GM23338 (cell line): ENCODE data around the gene MPHOSPH9. TPM values are rescaled to one million over a fixed set of nuclear protein-coding genes. Genes with fewer than 3 reads are reported as not detected.

Experiments used
- ATAC-seq: fragments of 200-7000 bp; cut with Tn5 transposase; 3 replicates; pipeline ENCODE4 v1.9.1; 2020
- DNase-seq: peaks from one replicate; pipeline ENCODE4 v3.0.0-alpha.2; 2015; ENCODE audit warnings: low spot score
- H2AFZ ChIP-seq: fragments of 200-600 bp; sonication (generic); 2 replicates; pipeline ENCODE4 v1.8.0; 2016; ENCODE audit warnings: antibody characterized with exemption, mild to moderate bottlenecking, moderate library complexity
- H3F3A ChIP-seq: fragments of 200-600 bp; sonication (generic); replicated peaks from 2 replicates; pipeline ENCODE4 v1.8.0; 2017; ENCODE audit warnings: antibody characterized with exemption, mixed run types, low read depth
- H3K27ac ChIP-seq: fragments of 200-600 bp; sonication (generic); 2 replicates; pipeline ENCODE4 v1.6.1; 2016; ENCODE audit warnings: low read depth
- H3K27me3 ChIP-seq: fragments of 200-600 bp; sonication (generic); 2 replicates; pipeline ENCODE4 v1.8.0; 2016; ENCODE audit warnings: mild to moderate bottlenecking, mixed run types, moderate library complexity; ENCODE audit not compliant: insufficient read depth
- H3K36me3 ChIP-seq: fragments of 200-600 bp; sonication (generic); 2 replicates; pipeline ENCODE4 v1.8.0; 2016; ENCODE audit warnings: mild to moderate bottlenecking; ENCODE audit not compliant: insufficient read depth
- H3K4me1 ChIP-seq: fragments of 200-600 bp; sonication (generic); 2 replicates; pipeline ENCODE4 v1.8.0; 2016; ENCODE audit warnings: mild to moderate bottlenecking, moderate library complexity; ENCODE audit not compliant: insufficient read depth
- H3K4me2 ChIP-seq: fragments of 200-600 bp; sonication (generic); 2 replicates; pipeline ENCODE4 v1.7.1; 2017; ENCODE audit warnings: mixed run types
- H3K4me3 ChIP-seq: fragments of 200-600 bp; sonication (generic); 2 replicates; pipeline ENCODE4 v1.6.1; 2016; ENCODE audit warnings: mixed run types
- H3K79me2 ChIP-seq: fragments of 200-600 bp; sonication (generic); replicated peaks from 2 replicates; pipeline ENCODE4 v1.8.0; 2017; ENCODE audit warnings: mild to moderate bottlenecking; ENCODE audit not compliant: insufficient read depth
- H3K9me2 ChIP-seq: fragments of 200-600 bp; sonication (generic); 2 replicates; pipeline ENCODE4 v1.8.0; 2017; ENCODE audit not compliant: insufficient read depth
- H4K20me1 ChIP-seq: fragments of 200-600 bp; sonication (generic); replicated peaks from 2 replicates; pipeline ENCODE4 v1.8.0; 2017; ENCODE audit warnings: mild to moderate bottlenecking; ENCODE audit not compliant: insufficient read depth
- H3K27ac Mint-ChIP-seq: 2 replicates; pipeline ENCODE4 v1.8.0; 2020; ENCODE audit warnings: inconsistent platforms, mild to moderate bottlenecking, moderate library complexity, mixed read lengths
- H3K27me3 Mint-ChIP-seq: 3 replicates; pipeline ENCODE4 v1.8.0; 2022; ENCODE audit warnings: low read depth, mild to moderate bottlenecking, moderate library complexity, mixed read lengths, inconsistent platforms; ENCODE audit not compliant: insufficient read depth, poor library complexity
- H3K36me3 Mint-ChIP-seq: 3 replicates; pipeline ENCODE4 v1.8.0; 2021; ENCODE audit warnings: low read depth, mild to moderate bottlenecking, inconsistent platforms, moderate library complexity, mixed read lengths
- H3K4me1 Mint-ChIP-seq: 3 replicates; pipeline ENCODE4 v1.8.0; 2020; ENCODE audit warnings: mild to moderate bottlenecking, inconsistent platforms, mixed read lengths
- H3K4me3 Mint-ChIP-seq: 3 replicates; pipeline ENCODE4 v1.8.0; 2021; ENCODE audit warnings: moderate library complexity, mild to moderate bottlenecking, inconsistent platforms, mixed read lengths
- H3K9me3 Mint-ChIP-seq: 3 replicates; pipeline ENCODE4 v1.8.0; 2020; ENCODE audit warnings: moderate library complexity, mild to moderate bottlenecking, inconsistent platforms, mixed read lengths
- CREB1 ChIP-seq: fragments of 250-450 bp; sonication (Bioruptor Pico); IDR thresholded peaks from 2 replicates; pipeline ENCODE4 v1.5.0; 2020; ENCODE audit warnings: low read depth, mild to moderate bottlenecking, moderate library complexity
- EZH2 ChIP-seq: fragments of 200-600 bp; sonication (generic); IDR thresholded peaks from one replicate; pipeline ENCODE4 v1.8.0; 2017; ENCODE audit warnings: antibody characterized with exemption, mild to moderate bottlenecking, low read depth; ENCODE audit not compliant: unreplicated experiment
- STAT1 ChIP-seq: IDR thresholded peaks from one replicate; pipeline ENCODE4 v1.6.1; 2016; ENCODE audit warnings: antibody characterized with exemption; ENCODE audit not compliant: unreplicated experiment
- ZNF331 ChIP-seq: fragments of 250-450 bp; sonication (Bioruptor Pico); IDR thresholded peaks from 2 replicates; pipeline ENCODE4 v1.5.0; 2020; ENCODE audit warnings: low read depth, mild to moderate bottlenecking, moderate library complexity
- polyA plus RNA-seq: library from polyadenylated mRNA; unstranded; fragments of >200 nt; fragmentation: Nextera tagmentation; extraction: Ambion mirVana; gene quantifications from 2 replicates; pipeline ENCODE4 v1.2.1, GENCODE V29; 2016
- total RNA-seq: library from RNA; depleted of rRNA; stranded (reverse); fragments of >200 nt; shearing (Covaris generic); gene quantifications from 2 replicates; pipeline ENCODE4 v1.2.3, GENCODE V29; 2014
- TF ChIP-seq, protein P1 (sequence below), 2 experiments: fragments of 200-600 bp in 1 of 2; sonication (generic) in 1 of 2; conservative IDR thresholded peaks; 2 replicates each; pipeline versions ENCODE4 v1.5.1 to v1.6.1; 2016 to 2017; ENCODE audit warnings: antibody characterized with exemption in 2 of 2, low read depth in 2 of 2, mild to moderate bottlenecking in 2 of 2, moderate library complexity in 1 of 2
- TF ChIP-seq, protein P2 (sequence below): IDR thresholded peaks from 2 replicates; pipeline ENCODE4 v1.6.1; 2016; ENCODE audit warnings: antibody characterized with exemption
- TF ChIP-seq, protein P3 (sequence below): fragments of 250-450 bp; sonication (Bioruptor Pico); IDR thresholded peaks from 2 replicates; pipeline ENCODE4 v1.5.0; 2020; ENCODE audit warnings: mild to moderate bottlenecking, moderate library complexity
- TF ChIP-seq, protein P4 (sequence below): IDR thresholded peaks from one replicate; pipeline ENCODE4 v1.6.1; 2018; ENCODE audit warnings: antibody characterized with exemption; ENCODE audit not compliant: unreplicated experiment

MPHOSPH9 gene
- total and polyA plus RNA-seq, 2 experiments from 2014 or later, result 30.5 to 77.9 TPM

DNA sequence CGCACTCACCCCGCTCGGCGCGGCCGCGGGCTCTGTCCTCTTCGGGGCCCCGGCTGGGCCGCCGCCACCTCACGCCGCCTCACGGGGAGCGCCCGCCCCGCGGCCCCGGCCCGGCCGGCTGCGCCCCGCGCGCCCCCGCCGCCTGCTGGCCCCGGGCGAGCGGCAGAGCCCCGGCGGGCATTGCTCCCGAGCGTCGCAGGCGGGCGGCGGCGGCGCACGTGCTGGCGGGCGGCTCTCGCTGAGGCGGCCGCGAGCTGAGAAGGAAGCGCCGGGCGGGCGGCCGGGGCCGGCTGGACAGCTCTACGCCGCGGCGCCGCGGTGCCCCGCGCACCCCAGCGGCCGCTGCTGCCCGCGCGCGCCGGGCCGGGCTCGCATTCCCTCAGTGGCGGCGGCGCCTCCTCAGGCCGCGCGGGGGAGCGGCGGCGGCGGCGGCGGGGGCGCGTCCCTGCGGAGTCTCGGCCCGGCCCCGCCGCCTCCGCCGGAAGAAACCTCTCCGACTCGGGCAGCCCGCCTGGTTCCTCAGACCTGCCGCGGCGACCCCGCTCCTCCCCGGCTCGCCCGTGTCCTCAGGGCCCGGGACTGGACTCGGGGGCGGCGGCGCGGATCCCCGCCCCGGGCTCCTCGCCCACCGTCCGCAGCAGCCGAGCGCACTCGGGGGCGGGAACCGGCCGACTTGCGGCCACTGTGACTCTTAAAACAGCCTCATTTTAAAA is 82.0 kb downstream of the MPHOSPH9 start, which contains the start of gene PITPNM2:
TSS of gene PITPNM2 (minus strand) at position 347 of the 713 bp plus-strand sequence. CDS start 116,500 bp downstream, outside the sequence.
- no peaks in the 10 kb centered on the region for H3K79me2 ChIP-seq
- H3K27ac ChIP-seq, result no peak within 1 kb of the TSS
- H3K4me3 ChIP-seq, result peak within 1 kb of the TSS; percentile 82
- peak within 1 kb of the TSS; percentile 93 for H3K4me2 ChIP-seq
- H3K27ac Mint-ChIP-seq, result no peak within 1 kb of the TSS; the same call in 1 of the 2 replicates
- peaks cover 47% of the 10 kb centered on the region for H3K4me1 Mint-ChIP-seq
- peaks cover 2% of the 10 kb centered on the region; the same call in 1 of the 3 replicates for H3K36me3 Mint-ChIP-seq
- 0 out of 3 replicates have a peak, but pooled peaks cover 3% of the 10 kb centered on the region for H3K9me3 Mint-ChIP-seq
- H3K27me3 Mint-ChIP-seq, result peaks cover 36% of the 10 kb centered on the region
- peaks cover 52% of the 10 kb centered on the region for H3K27me3 ChIP-seq
- ATAC-seq, result peak; percentile 55
- no peaks in the 10 kb centered on the region for H3K9me2 ChIP-seq
- H4K20me1 ChIP-seq, result 0 out of 2 replicates have a peak, but pooled peaks cover 5% of the 10 kb centered on the region
- H3F3A ChIP-seq, result peaks cover 19% of the 10 kb centered on the region; the same call in 1 of the 2 replicates
- peak; percentile 78 for DNase-seq
- TF ChIP-seq EZH2 (no peak), ZNF331 (CRISPR knock-in tag) (no peak), CREB1 (CRISPR knock-in tag) (no peak), STAT1 (no peak)
- TF ChIP-seq, protein P1, sequence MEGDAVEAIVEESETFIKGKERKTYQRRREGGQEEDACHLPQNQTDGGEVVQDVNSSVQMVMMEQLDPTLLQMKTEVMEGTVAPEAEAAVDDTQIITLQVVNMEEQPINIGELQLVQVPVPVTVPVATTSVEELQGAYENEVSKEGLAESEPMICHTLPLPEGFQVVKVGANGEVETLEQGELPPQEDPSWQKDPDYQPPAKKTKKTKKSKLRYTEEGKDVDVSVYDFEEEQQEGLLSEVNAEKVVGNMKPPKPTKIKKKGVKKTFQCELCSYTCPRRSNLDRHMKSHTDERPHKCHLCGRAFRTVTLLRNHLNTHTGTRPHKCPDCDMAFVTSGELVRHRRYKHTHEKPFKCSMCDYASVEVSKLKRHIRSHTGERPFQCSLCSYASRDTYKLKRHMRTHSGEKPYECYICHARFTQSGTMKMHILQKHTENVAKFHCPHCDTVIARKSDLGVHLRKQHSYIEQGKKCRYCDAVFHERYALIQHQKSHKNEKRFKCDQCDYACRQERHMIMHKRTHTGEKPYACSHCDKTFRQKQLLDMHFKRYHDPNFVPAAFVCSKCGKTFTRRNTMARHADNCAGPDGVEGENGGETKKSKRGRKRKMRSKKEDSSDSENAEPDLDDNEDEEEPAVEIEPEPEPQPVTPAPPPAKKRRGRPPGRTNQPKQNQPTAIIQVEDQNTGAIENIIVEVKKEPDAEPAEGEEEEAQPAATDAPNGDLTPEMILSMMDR (conservative IDR thresholded peaks at IDR 0.05; ENCODE audit: low read depth in 2 of 2), result no peak
- TF ChIP-seq, protein P2, sequence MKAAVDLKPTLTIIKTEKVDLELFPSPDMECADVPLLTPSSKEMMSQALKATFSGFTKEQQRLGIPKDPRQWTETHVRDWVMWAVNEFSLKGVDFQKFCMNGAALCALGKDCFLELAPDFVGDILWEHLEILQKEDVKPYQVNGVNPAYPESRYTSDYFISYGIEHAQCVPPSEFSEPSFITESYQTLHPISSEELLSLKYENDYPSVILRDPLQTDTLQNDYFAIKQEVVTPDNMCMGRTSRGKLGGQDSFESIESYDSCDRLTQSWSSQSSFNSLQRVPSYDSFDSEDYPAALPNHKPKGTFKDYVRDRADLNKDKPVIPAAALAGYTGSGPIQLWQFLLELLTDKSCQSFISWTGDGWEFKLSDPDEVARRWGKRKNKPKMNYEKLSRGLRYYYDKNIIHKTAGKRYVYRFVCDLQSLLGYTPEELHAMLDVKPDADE, result no peak
- TF ChIP-seq, protein P3, sequence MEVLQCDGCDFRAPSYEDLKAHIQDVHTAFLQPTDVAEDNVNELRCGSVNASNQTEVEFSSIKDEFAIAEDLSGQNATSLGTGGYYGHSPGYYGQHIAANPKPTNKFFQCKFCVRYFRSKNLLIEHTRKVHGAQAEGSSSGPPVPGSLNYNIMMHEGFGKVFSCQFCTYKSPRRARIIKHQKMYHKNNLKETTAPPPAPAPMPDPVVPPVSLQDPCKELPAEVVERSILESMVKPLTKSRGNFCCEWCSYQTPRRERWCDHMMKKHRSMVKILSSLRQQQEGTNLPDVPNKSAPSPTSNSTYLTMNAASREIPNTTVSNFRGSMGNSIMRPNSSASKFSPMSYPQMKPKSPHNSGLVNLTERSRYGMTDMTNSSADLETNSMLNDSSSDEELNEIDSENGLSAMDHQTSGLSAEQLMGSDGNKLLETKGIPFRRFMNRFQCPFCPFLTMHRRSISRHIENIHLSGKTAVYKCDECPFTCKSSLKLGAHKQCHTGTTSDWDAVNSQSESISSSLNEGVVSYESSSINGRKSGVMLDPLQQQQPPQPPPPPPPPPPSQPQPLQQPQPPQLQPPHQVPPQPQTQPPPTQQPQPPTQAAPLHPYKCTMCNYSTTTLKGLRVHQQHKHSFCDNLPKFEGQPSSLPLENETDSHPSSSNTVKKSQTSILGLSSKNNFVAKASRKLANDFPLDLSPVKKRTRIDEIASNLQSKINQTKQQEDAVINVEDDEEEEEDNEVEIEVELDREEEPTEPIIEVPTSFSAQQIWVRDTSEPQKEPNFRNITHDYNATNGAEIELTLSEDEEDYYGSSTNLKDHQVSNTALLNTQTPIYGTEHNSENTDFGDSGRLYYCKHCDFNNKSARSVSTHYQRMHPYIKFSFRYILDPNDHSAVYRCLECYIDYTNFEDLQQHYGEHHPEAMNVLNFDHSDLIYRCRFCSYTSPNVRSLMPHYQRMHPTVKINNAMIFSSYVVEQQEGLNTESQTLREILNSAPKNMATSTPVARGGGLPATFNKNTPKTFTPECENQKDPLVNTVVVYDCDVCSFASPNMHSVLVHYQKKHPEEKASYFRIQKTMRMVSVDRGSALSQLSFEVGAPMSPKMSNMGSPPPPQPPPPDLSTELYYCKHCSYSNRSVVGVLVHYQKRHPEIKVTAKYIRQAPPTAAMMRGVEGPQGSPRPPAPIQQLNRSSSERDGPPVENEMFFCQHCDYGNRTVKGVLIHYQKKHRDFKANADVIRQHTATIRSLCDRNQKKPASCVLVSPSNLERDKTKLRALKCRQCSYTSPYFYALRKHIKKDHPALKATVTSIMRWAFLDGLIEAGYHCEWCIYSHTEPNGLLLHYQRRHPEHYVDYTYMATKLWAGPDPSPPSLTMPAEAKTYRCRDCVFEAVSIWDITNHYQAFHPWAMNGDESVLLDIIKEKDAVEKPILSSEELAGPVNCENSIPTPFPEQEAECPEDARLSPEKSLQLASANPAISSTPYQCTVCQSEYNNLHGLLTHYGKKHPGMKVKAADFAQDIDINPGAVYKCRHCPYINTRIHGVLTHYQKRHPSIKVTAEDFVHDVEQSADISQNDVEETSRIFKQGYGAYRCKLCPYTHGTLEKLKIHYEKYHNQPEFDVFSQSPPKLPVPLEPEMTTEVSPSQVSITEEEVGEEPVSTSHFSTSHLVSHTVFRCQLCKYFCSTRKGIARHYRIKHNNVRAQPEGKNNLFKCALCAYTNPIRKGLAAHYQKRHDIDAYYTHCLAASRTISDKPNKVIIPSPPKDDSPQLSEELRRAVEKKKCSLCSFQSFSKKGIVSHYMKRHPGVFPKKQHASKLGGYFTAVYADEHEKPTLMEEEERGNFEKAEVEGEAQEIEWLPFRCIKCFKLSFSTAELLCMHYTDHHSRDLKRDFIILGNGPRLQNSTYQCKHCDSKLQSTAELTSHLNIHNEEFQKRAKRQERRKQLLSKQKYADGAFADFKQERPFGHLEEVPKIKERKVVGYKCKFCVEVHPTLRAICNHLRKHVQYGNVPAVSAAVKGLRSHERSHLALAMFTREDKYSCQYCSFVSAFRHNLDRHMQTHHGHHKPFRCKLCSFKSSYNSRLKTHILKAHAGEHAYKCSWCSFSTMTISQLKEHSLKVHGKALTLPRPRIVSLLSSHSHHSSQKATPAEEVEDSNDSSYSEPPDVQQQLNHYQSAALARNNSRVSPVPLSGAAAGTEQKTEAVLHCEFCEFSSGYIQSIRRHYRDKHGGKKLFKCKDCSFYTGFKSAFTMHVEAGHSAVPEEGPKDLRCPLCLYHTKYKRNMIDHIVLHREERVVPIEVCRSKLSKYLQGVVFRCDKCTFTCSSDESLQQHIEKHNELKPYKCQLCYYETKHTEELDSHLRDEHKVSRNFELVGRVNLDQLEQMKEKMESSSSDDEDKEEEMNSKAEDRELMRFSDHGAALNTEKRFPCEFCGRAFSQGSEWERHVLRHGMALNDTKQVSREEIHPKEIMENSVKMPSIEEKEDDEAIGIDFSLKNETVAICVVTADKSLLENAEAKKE (CRISPR knock-in tag), result no peak
- TF ChIP-seq, protein P4, sequence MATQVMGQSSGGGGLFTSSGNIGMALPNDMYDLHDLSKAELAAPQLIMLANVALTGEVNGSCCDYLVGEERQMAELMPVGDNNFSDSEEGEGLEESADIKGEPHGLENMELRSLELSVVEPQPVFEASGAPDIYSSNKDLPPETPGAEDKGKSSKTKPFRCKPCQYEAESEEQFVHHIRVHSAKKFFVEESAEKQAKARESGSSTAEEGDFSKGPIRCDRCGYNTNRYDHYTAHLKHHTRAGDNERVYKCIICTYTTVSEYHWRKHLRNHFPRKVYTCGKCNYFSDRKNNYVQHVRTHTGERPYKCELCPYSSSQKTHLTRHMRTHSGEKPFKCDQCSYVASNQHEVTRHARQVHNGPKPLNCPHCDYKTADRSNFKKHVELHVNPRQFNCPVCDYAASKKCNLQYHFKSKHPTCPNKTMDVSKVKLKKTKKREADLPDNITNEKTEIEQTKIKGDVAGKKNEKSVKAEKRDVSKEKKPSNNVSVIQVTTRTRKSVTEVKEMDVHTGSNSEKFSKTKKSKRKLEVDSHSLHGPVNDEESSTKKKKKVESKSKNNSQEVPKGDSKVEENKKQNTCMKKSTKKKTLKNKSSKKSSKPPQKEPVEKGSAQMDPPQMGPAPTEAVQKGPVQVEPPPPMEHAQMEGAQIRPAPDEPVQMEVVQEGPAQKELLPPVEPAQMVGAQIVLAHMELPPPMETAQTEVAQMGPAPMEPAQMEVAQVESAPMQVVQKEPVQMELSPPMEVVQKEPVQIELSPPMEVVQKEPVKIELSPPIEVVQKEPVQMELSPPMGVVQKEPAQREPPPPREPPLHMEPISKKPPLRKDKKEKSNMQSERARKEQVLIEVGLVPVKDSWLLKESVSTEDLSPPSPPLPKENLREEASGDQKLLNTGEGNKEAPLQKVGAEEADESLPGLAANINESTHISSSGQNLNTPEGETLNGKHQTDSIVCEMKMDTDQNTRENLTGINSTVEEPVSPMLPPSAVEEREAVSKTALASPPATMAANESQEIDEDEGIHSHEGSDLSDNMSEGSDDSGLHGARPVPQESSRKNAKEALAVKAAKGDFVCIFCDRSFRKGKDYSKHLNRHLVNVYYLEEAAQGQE, result no peak
- H3K4me3 Mint-ChIP-seq, result peak within 1 kb of the TSS; percentile 80
- H3K4me1 ChIP-seq, result peaks cover 40% of the 10 kb centered on the region
- peak within 1 kb of the TSS; percentile 95 for H2AFZ ChIP-seq
- no peaks in the 10 kb centered on the region; the same call in 1 of the 2 replicates for H3K36me3 ChIP-seq
